Nephron progenitor cell (in vitro differentiated cells): Measurements from ENCODE around the gene MTA2.
A peak's percentile ranks its signal among the peaks of the same experiment; 100 is the strongest.

Experiments used
- DNase-seq: peaks from one replicate; pipeline ENCODE4 v3.0.0; 2021
- H3K27ac Mint-ChIP-seq: 2 replicates; pipeline ENCODE4 v1.8.0; 2021; ENCODE audit warnings: mild to moderate bottlenecking, moderate library complexity, mixed read lengths
- H3K27me3 Mint-ChIP-seq: 2 replicates; pipeline ENCODE4 v1.8.0; 2021; ENCODE audit warnings: mild to moderate bottlenecking, low read depth, mixed read lengths; ENCODE audit not compliant: poor library complexity
- H3K36me3 Mint-ChIP-seq: 2 replicates; pipeline ENCODE4 v1.8.0; 2021; ENCODE audit warnings: low read depth, mixed read lengths
- H3K4me1 Mint-ChIP-seq: 2 replicates; pipeline ENCODE4 v1.8.0; 2021; ENCODE audit warnings: mixed read lengths
- H3K4me3 Mint-ChIP-seq: 2 replicates; pipeline ENCODE4 v1.8.0; 2021; ENCODE audit warnings: mild to moderate bottlenecking, moderate library complexity, mixed read lengths
- H3K9me3 Mint-ChIP-seq: 2 replicates; pipeline ENCODE4 v1.8.0; 2021; ENCODE audit warnings: mild to moderate bottlenecking, moderate library complexity, mixed read lengths
- CTCF ChIP-seq: fragments of 200-600 bp; sonication (generic); IDR thresholded peaks from 2 replicates; pipeline ENCODE4 v1.5.0; 2021; ENCODE audit warnings: antibody characterized with exemption

Gene MTA2

GRCh38 chr11:62559204-62559603 is 42.5 kb downstream of the MTA2 start:
- Mint-ChIP-seq H3K4me1 (peaks cover 70% of the 10 kb centered on the region), H3K9me3 (no peaks in the 10 kb centered on the region), H3K27me3 (peaks cover 2% of the 10 kb centered on the region), H3K36me3 (peaks cover 54% of the 10 kb centered on the region), H3K27ac (peak overlapping the region; percentile 57), H3K4me3 (no peak overlapping the region)
- DNase-seq = no peak
- TF ChIP-seq CTCF = no peak

DNA sequence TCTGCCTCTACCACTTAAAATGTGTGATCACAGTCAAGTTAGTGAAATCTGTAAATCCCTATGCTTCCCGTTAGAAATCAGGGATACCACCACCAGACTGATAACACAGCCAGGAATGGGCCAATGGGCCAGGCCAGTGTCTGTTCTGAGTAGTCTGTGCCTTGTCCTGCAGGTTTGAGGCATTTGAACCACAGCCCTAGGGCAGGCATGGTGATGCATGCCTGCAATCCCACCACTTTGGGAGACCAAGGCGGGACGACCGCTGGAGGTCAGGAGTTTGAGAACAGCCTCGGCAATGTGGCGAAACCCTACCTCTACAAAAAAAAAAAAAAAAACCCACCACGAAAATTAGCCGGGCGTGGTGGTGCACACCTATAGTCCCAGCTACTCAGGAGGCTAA is 43.0 kb downstream of the MTA2 start:
- no peak for DNase-seq
- Mint-ChIP-seq H3K4me1 (peaks cover 73% of the 10 kb centered on the region), H3K4me3 (no peak overlapping the region), H3K36me3 (peaks cover 50% of the 10 kb centered on the region), H3K9me3 (no peaks in the 10 kb centered on the region), H3K27me3 (peaks cover 2% of the 10 kb centered on the region), H3K27ac (no peak overlapping the region)
- TF ChIP-seq CTCF = no peak

DNA sequence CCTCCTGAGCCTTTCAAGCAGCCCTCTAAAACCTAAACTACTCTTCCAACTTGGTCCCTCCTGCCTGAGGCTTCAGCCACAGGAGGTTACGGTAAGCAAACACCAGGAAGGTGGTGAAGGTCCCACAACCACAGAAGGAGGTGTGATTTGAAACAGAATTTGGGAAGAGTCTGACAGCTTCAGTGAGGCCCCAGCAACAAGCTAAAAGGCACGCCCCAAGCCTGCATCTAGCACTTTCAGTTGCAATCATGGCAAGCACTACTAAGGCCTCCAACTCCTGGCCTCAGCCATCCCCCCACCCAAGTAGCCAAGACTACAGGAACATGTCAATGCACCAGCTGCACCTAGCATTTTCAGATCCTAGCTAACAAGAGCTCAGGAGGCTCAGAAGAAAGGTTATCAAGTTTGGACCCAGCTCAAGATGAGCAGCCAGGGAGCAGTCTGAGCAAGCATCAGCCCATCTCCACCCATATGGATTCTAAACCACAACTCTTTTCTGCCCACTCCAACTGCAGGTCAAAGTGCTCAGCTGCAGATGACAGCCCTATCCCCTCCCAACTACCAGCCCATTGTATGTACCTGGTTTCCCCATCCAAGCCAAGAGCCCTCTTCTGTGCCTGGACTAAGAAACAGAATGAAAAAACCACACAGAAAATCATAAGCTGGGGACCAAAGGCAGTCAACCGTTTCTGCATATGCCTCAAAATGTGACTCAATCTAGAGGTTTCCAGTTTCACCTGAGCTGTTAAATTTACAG is 44.6 kb downstream of the MTA2 start:
- TF ChIP-seq CTCF = no peak
- Mint-ChIP-seq H3K27me3 (peaks cover 2% of the 10 kb centered on the region), H3K4me3 (no peak overlapping the region), H3K4me1 (peaks cover 83% of the 10 kb centered on the region), H3K9me3 (no peaks in the 10 kb centered on the region), H3K27ac (peak overlapping the region; percentile 98), H3K36me3 (peaks cover 41% of the 10 kb centered on the region)
- DNase-seq = no peak

- peak overlapping the region; percentile 56 for H3K4me3 Mint-ChIP-seq
- peaks cover 2% of the 10 kb centered on the region for H3K27me3 Mint-ChIP-seq
- no peak for TF ChIP-seq CTCF
- H3K4me1 Mint-ChIP-seq = peaks cover 83% of the 10 kb centered on the region
- H3K36me3 Mint-ChIP-seq = peaks cover 34% of the 10 kb centered on the region
- peak; percentile 58 for DNase-seq
- no peaks in the 10 kb centered on the region for H3K9me3 Mint-ChIP-seq
- H3K27ac Mint-ChIP-seq = peak overlapping the region; percentile 98
Observed at GRCh38 chr11:62556108-62556874, 45.4 kb downstream of the MTA2 start.

GRCh38 chr11:62555464-62556107 is 46.1 kb downstream of the MTA2 start:
- no peaks in the 10 kb centered on the region for H3K9me3 Mint-ChIP-seq
- H3K36me3 Mint-ChIP-seq = peaks cover 28% of the 10 kb centered on the region
- H3K4me3 Mint-ChIP-seq = peak overlapping the region; percentile 56
- H3K27me3 Mint-ChIP-seq = peaks cover 6% of the 10 kb centered on the region
- no peak for DNase-seq
- peak overlapping the region; percentile 98 for H3K27ac Mint-ChIP-seq
- peaks cover 84% of the 10 kb centered on the region for H3K4me1 Mint-ChIP-seq
- no peak for TF ChIP-seq CTCF
